ENCODE measurements around the gene SYT12.

Gene SYT12

DNA sequence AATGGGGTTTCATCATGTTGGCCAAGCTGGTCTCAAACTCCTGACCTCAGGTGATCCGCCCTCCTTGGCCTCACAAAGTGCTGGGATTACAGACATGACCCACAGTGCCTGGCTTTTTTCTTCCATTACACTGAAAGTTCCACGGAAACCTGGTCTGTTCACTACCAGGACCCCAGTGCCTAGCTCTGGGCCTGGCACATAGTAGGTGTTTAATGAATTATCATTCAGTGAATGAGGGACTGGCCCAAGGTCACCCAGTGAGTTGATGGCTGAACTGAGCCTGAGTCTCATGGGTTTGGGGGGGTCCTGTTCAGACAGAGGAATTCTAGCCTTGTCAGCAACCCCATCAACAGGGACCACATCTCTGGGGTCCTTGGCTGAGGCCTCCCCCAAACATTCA lies 44.7 kb upstream of the SYT12 start:
- TF ChIP-seq, protein P1, sequence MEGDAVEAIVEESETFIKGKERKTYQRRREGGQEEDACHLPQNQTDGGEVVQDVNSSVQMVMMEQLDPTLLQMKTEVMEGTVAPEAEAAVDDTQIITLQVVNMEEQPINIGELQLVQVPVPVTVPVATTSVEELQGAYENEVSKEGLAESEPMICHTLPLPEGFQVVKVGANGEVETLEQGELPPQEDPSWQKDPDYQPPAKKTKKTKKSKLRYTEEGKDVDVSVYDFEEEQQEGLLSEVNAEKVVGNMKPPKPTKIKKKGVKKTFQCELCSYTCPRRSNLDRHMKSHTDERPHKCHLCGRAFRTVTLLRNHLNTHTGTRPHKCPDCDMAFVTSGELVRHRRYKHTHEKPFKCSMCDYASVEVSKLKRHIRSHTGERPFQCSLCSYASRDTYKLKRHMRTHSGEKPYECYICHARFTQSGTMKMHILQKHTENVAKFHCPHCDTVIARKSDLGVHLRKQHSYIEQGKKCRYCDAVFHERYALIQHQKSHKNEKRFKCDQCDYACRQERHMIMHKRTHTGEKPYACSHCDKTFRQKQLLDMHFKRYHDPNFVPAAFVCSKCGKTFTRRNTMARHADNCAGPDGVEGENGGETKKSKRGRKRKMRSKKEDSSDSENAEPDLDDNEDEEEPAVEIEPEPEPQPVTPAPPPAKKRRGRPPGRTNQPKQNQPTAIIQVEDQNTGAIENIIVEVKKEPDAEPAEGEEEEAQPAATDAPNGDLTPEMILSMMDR (IDR thresholded peaks at IDR 0.05) = no peak
- TF ChIP-seq ZFX (IDR thresholded peaks at IDR 0.05; ENCODE audit: borderline replicate concordance) = no peak

DNA sequence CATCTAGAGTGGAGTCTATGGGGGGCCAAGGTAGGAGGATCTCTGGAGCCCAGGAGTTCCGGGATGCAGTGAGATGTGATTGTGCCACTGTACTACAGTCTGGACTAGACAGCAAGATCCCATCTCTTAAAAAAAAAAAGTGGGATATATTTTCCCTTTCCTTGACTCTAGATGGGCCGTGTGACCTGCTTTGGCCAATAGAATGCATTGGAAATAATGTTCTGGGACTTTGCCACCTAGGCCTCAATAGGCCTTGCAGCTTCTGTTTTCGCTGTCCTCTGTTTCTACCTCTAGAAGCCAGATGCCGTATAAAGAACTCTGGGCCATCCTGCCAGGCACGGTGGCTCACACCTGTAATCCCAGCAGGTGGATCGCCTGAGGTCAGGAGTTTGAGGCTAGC lies 44.2 kb upstream of the SYT12 start:
- TF ChIP-seq ZFX (IDR thresholded peaks at IDR 0.05; ENCODE audit: borderline replicate concordance) = no peak
- TF ChIP-seq, protein P1 (IDR thresholded peaks at IDR 0.05) = no peak
- H3K27ac ChIP-seq = no peak overlapping the region

More for the DNA sequence above, 44.7 kb upstream of the SYT12 start:
- no peak overlapping the region for H3K27ac ChIP-seq

DNA sequence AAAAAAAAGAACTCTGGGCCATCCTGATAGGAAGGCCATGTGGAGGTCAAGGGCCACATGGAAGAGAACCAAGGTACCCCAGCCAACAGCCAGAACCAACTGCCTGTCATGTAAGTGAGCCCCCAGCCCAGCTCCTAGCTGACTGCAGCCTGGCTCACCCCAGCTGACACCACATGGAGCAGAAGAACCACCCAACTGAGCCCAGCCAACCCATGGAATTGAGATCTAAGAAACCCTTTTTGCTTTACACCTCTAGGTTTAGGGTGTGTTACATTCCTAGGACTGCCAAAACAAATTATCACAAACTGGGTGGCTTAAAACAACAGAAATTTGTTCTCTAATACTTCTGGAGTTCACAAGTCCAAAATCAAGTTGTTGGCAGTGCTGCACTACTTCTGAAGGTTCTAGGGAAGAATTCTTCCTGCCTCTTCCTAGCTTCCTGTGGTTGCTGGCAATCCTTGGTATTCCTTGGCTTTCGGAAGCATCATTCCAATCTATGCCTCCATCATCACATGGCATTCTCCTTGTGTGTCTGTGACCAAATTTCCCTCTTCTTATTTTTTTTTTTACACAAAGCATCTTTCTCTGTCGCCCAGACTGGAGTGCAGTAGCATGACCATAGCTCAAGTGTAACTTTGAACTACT lies 43.5 kb upstream of the SYT12 start:
- no peak overlapping the region for H3K27ac ChIP-seq
- TF ChIP-seq, protein P1 (IDR thresholded peaks at IDR 0.05) = no peak
- TF ChIP-seq ZFX (IDR thresholded peaks at IDR 0.05; ENCODE audit: borderline replicate concordance) = no peak

DNA sequence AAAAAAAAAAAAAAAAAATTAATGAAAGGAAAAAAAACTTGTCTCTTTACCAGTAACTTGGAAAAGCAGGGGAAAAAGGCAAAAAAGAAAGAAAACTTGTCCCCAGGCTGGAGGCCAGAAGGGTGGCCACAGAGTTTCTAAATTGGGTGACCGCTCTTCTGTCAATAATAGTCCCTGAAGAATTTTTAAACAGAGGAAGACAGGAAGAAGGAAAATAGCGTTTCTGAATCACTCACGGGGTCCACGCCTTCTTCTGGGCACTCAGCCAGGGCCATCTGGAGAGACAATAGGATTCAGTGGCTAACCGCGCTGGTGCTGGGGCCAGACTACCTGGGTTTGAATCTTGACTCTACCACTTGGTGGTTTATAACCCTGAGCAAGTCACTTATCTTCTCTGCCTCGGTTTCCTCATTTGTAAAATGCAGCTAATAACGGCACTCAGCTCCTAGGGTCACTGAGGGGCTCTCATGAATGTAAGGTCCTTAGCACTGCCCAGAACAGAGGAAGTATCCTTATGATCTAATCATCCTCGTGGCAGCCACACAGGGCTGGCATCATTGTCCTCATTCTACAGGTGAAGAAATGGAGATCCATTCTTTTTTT lies 40.9 kb upstream of the SYT12 start:
- H3K27ac ChIP-seq = no peak overlapping the region
- TF ChIP-seq, protein P1 (IDR thresholded peaks at IDR 0.05) = no peak
- TF ChIP-seq ZFX (IDR thresholded peaks at IDR 0.05; ENCODE audit: borderline replicate concordance) = no peak

DNA sequence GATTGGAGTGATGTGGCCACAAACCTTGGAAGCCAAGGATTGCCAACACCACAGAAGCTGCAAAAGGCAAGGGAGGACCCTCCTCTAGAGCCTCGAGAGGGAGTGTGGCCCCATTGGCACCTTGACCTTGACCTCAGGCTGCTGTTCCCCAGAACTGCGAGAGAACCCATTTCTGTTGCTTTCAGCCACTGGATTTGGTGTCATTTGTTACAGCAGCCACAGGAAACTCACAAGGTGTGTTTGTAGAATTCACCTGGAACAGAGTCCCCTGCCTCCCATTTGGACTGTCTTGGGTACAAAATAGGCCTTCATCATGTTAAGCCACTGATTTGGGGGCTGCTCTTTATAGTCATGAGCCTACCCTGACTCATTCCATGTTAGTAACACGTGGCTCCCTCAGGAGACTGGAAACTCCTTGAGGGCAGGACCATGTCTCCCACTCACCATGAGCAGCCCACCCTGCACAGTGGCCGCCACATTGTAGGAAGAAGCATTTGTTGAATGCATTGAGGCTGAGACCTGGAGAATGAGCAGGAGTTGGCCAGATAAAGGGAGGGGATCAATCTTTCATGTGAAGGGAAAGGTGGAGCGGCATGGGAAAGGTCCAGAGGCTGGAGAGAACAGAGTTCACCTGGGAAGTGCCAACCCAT lies 39.5 kb upstream of the SYT12 start:
- TF ChIP-seq, protein P1 (IDR thresholded peaks at IDR 0.05) = no peak
- no peak for TF ChIP-seq ZFX (IDR thresholded peaks at IDR 0.05; ENCODE audit: borderline replicate concordance)
- H3K27ac ChIP-seq = no peak overlapping the region

DNA sequence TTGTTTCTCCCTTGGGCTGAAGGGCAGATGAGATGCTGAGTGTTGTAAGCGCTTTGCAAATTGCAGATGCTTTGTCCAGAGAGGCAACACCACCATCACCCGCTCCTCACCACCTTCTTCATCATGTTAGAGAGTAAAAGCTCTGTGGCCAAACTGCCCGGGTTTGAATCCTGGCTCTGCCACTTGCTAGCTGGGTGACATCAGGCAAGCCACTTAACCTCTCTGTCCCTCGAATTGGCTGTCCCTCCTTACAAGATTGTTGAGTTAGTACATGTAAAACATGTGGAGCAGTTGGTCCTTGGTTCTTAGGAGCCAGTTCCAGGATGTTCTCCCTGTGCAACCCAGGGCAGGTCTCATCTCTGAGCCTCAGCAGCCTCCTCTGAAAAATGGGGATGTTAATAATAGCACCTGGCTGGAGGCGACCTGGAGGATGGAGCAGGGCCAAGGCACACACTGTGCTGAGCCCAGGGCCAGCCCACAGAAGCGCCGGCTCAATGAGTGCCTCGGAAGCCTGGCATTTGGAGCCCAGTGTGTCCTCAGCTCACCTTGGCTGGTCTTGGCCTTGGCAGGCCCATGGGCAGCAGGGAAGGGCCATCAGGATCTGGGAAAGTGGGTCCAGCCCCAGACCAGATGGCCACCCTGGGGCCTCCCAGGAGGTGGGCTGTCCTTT lies 37.3 kb upstream of the SYT12 start:
- H3K27ac ChIP-seq = peak overlapping the region; percentile 37; the same call in 1 of the 2 replicates
- TF ChIP-seq, protein P1 (IDR thresholded peaks at IDR 0.05) = no peak
- TF ChIP-seq ZFX (IDR thresholded peaks at IDR 0.05; ENCODE audit: borderline replicate concordance) = no peak

All from 22Rv1 (cell line).